Measurements from ENCODE around the gene UNKL. TPM values are rescaled to one million over a fixed set of nuclear protein-coding genes. Genes with fewer than 3 reads are reported as not detected.

Gene UNKL
- total and polyA plus RNA-seq, 8 donors = 4.4 to 22.1 (median 10.2) TPM

DNA sequence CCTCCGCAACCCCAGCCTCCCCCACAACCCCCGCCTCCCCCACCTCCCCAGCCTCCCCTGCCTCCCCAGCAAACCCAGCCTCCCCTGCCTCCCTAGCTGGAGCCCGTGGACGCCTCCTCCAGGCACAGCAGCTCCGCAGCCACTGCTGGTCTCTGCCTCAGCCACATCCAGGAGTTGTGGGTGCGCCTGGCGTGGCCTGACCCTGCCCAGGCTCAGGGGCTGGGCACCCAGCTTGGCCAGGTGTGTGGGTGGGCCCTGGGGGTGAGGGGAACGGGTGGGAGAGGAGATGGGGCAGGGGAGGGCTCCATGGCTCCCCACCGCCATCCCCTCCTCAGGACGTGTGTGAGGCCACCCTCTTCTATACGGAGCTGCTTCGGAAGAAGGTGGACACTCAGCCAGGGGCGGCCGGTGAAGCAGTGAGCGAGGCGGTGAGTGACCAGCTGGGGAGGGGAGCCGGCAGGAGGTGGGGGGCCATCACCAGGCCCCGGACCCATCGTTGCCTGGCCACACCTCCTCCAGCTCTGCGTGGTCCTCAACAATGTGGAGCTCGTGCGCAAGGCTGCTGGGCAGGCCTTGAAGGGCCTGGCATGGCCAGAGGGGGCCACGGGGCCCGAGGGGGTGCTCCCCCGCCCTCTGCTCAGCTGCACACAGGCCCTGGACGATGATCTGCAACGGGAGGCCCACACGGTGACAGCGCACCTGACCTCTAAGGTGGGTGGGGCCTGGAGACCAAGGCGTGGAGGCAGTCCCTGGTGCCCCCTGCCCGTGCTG lies 68.7 kb downstream of the UNKL start:
- 73 to 77% methylated on average over 31 of the region's 31 CpGs for WGBS, 2 donors
- FAIRE-seq (no peak), ATAC-seq (no peak), DNase-seq (peak in 4 of 6 donors; percentile 5 to 78 (median 28))
- no peaks in the 10 kb centered on the region for H3K27me3 ChIP-seq
- no peaks in the 10 kb centered on the region for H3K9me3 ChIP-seq
- TF ChIP-seq, protein P1, sequence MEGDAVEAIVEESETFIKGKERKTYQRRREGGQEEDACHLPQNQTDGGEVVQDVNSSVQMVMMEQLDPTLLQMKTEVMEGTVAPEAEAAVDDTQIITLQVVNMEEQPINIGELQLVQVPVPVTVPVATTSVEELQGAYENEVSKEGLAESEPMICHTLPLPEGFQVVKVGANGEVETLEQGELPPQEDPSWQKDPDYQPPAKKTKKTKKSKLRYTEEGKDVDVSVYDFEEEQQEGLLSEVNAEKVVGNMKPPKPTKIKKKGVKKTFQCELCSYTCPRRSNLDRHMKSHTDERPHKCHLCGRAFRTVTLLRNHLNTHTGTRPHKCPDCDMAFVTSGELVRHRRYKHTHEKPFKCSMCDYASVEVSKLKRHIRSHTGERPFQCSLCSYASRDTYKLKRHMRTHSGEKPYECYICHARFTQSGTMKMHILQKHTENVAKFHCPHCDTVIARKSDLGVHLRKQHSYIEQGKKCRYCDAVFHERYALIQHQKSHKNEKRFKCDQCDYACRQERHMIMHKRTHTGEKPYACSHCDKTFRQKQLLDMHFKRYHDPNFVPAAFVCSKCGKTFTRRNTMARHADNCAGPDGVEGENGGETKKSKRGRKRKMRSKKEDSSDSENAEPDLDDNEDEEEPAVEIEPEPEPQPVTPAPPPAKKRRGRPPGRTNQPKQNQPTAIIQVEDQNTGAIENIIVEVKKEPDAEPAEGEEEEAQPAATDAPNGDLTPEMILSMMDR (IDR thresholded peaks at IDR 0.05) = no peak
- H3K4me1 ChIP-seq = peaks cover 8 to 12% (median 8%) of the 10 kb centered on the region in 3 donors
- H3K36me3 ChIP-seq = peaks cover 0 to 13% (median 0%) of the 10 kb centered on the region in 3 donors
- H3K4me3 ChIP-seq = no peak overlapping the region
- intact Hi-C loops (cut with DNase I) = no loop called here
- no peak overlapping the region for H3K27ac ChIP-seq

DNA sequence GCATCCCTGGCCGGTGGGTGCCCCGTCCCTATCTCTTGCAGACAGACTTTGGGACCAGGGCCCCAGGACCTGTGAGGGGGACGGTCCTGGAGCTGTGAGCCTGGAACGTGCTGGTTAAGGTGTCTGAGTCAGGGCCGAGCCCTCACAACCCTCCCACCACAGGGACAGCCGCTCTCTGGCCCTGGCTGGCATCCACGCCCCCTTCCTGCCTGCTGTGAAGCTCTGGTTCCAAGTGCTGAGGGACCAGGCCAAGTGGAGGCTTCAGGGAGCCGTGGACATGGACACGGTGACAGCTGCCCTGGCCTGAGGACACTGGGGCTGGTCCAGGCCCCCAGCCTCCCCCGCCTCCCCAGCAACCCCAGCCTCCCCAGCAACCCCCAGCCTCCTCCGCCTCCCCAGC lies 69.4 kb downstream of the UNKL start:
- peaks cover 4 to 5% (median 5%) of the 10 kb centered on the region in 3 donors for H3K4me1 ChIP-seq
- TF ChIP-seq, protein P1 (IDR thresholded peaks at IDR 0.05) = no peak
- no peak overlapping the region for H3K27ac ChIP-seq
- intact Hi-C loops (cut with DNase I) = no loop called here
- H3K9me3 ChIP-seq = no peaks in the 10 kb centered on the region
- FAIRE-seq = no peak
- 81 to 88% methylated on average over 9 to 11 of the region's 11 CpGs for WGBS, 2 donors
- H3K27me3 ChIP-seq = no peaks in the 10 kb centered on the region
- H3K4me3 ChIP-seq = no peak overlapping the region
- peaks cover 0 to 12% (median 0%) of the 10 kb centered on the region in 3 donors for H3K36me3 ChIP-seq
- ATAC-seq = no peak
- DNase-seq = peak in 4 of 6 donors; percentile 5 to 77 (median 25)

DNA sequence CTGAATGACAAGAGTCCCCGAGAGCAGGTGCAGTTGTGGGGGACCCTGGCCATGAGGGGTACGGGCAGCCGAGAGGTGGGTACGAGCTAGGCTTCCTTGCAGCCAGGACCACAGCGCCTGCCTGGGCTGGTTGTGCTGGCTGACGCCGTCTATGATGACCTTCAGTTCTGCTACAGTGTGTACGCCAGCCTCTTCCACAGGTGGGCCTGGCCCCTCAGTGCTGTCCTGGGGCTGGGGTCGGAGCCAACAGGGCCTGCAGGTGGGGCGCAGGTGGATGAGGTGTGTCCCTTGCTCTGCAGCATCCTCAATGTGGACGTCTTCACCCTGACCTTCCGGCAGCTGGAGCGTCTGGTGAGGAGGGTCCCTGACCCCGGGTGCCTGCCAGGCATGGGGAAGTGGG lies 70.0 kb downstream of the UNKL start:
- TF ChIP-seq, protein P1 (IDR thresholded peaks at IDR 0.05) = no peak
- Histone ChIP-seq H3K4me3 (no peak overlapping the region), H3K27me3 (no peaks in the 10 kb centered on the region), H3K27ac (no peak overlapping the region), H3K36me3 (peaks cover 0 to 6% (median 0%) of the 10 kb centered on the region in 3 donors), H3K4me1 (peaks cover 4 to 5% (median 5%) of the 10 kb centered on the region in 3 donors), H3K9me3 (no peaks in the 10 kb centered on the region)
- no peak for ATAC-seq
- WGBS, 2 donors = 81 to 87% methylated on average over 14 of the region's 14 CpGs
- FAIRE-seq = no peak
- intact Hi-C loops (cut with DNase I) = no loop called here
- DNase-seq = peak in 2 of 6 donors; percentile 23 to 36

DNA sequence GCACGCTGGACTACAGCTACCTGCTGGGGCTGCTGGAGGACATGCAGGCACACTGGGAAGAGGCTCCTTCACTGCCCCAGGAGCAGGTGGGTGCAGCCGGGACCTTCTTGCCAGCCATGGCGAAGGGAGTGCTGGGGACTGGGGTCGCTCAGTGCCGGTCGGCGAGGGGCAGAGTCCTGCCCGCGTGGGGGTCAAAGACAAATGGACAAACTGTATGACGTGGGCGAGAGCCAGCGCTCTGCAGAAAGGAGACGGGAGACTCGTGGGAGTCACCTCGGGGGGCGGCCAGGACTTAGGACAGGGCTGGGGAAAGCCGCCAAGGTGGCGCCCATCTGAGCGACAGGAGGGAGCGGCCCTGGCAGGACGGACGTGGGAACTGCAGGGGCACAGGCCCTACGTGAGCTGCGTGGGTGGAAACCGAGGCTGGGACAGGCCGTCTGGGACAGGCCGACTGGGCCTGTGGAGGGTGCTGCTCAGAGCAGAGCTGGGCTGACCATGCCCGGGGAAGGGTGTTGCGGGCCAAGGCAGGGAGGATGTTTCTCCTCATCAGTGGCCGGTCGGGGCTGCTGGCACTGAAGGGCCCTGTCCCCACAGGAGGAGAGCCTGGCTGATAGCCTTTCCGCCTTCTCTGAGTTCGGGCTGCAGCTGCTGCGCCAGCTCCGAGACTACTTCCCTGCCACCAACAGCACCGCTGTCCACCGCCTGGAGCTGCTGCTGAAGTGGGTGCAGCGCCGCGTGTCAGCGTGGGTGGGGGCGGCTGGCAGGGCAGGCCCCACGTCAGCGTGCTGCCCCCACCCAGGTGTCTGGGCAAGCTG lies 70.9 kb downstream of the UNKL start:
- Histone ChIP-seq H3K9me3 (no peaks in the 10 kb centered on the region), H3K4me3 (peak overlapping the region in 3 of 4 donors; percentile 19 to 46 (median 29)), H3K27ac (no peak overlapping the region), H3K27me3 (no peaks in the 10 kb centered on the region), H3K36me3 (no peaks in the 10 kb centered on the region), H3K4me1 (peaks cover 4 to 5% (median 5%) of the 10 kb centered on the region in 3 donors)
- DNase-seq (peak in 2 of 6 donors; percentile 48 to 70), FAIRE-seq (no peak), ATAC-seq (peak in 1 of 4 donors; percentile 0)
- WGBS, 2 donors = 39% methylated on average over 40 to 44 of the region's 44 CpGs
- TF ChIP-seq, protein P1 (IDR thresholded peaks at IDR 0.05) = no peak
- intact Hi-C loops (cut with DNase I) = no loop called here

Data from pancreas (tissue), 10 donors.